ENCODE measurements around the gene AIP. TPM values are rescaled to one million over a fixed set of nuclear protein-coding genes. Genes with fewer than 3 reads are reported as not detected.

Gene AIP
- total RNA-seq, 4 donors from 2014 or later, result 39.9 to 75.9 (median 58.4) TPM

GRCh38 chr11:67538823-67539505, 56.1 kb downstream of the AIP start:
- no peaks in the 10 kb centered on the region for H3K36me3 ChIP-seq
- no peak for DNase-seq

GRCh38 chr11:67539550-67539949, 56.7 kb downstream of the AIP start:
- TF ChIP-seq POLR2A (IDR thresholded peaks at IDR 0.05) (no peak), CTCF (IDR thresholded peaks at IDR 0.05) (no peak)
- no peak for DNase-seq
- no peak overlapping the region for H3K4me3 ChIP-seq

More at GRCh38 chr11:67538823-67539505, 56.1 kb downstream of the AIP start:
- Histone ChIP-seq H3K27ac (no peak overlapping the region), H3K4me3 (no peak overlapping the region), H3K27me3 (no peaks in the 10 kb centered on the region), H3K9me3 (no peaks in the 10 kb centered on the region), H3K4me1 (no peaks in the 10 kb centered on the region)
- TF ChIP-seq POLR2A (IDR thresholded peaks at IDR 0.05) (no peak), CTCF (IDR thresholded peaks at IDR 0.05) (no peak)

More at GRCh38 chr11:67539550-67539949, 56.7 kb downstream of the AIP start:
- no peaks in the 10 kb centered on the region for H3K9me3 ChIP-seq
- H3K36me3 ChIP-seq, result no peaks in the 10 kb centered on the region
- peaks cover 0 to 2% (median 0%) of the 10 kb centered on the region in 4 donors for H3K4me1 ChIP-seq
- H3K27ac ChIP-seq, result no peak overlapping the region
- H3K27me3 ChIP-seq, result no peaks in the 10 kb centered on the region

Small RNA genes within 50 kb of the gene (small RNA-seq; reads per million reads assigned to genes)
- gene MIR6752, result 0 to 0.06 reads per million in 2 donors

Other genes starting within 250 kb of the AIP start
- gene GRK2, start 216.6 kb upstream of the AIP start, total RNA-seq, result 100 to 1,000 TPM; 103 to 276 (median 163) TPM
- 10 to 100 TPM; 25.4 to 97.4 (median 41.5) TPM for gene ANKRD13D, start 193.7 kb upstream of the AIP start, total RNA-seq
- gene SSH3, start 179.5 kb upstream of the AIP start, total RNA-seq, result 100 to 1,000 TPM in 2 of 4 donors, 10 to 100 TPM in 2; 55.9 to 128 (median 99.9) TPM
- 100 to 1,000 TPM in 3 of 4 donors, 10 to 100 TPM in 1; 74.3 to 329 (median 272) TPM for gene POLD4, start 129.5 kb upstream of the AIP start, total RNA-seq
- gene CLCF1, start 109.4 kb upstream of the AIP start, total RNA-seq, result 10 to 100 TPM in 2 of 4 donors, 1 to 10 TPM in 2; 1.2 to 14.9 (median 7.5) TPM
- gene RAD9A, start 91.0 kb upstream of the AIP start, total RNA-seq, result 10 to 100 TPM; 37.0 to 73.4 (median 61.6) TPM
- gene PPP1CA, start 81.2 kb upstream of the AIP start, total RNA-seq, result 100 to 1,000 TPM; 156 to 213 (median 177) TPM
- 10 to 100 TPM in 2 of 4 donors, 1 to 10 TPM in 2; 5.6 to 53.6 (median 9.3) TPM for gene TBC1D10C, start 78.9 kb upstream of the AIP start, total RNA-seq
- 1 to 10 TPM in 1 of 4 donors, under 1 TPM in 2, not detected in 1; 0.54 to 1.2 (median 0.83) TPM for gene CARNS1, start 67.3 kb upstream of the AIP start, total RNA-seq
- 10 to 100 TPM; 58.0 to 88.3 (median 63.5) TPM for gene RPS6KB2, start 54.5 kb upstream of the AIP start, total RNA-seq
- 10 to 100 TPM; 17.3 to 56.9 (median 21.7) TPM for gene PTPRCAP, start 45.3 kb upstream of the AIP start, total RNA-seq
- gene CORO1B, start 39.5 kb upstream of the AIP start, total RNA-seq, result 100 to 1,000 TPM in 3 of 4 donors, 10 to 100 TPM in 1; 68.5 to 161 (median 138) TPM
- not detected for gene GPR152, start 30.3 kb upstream of the AIP start, total RNA-seq
- gene CABP4, start 27.7 kb upstream of the AIP start, total RNA-seq, result 1 to 10 TPM in 1 of 4 donors, under 1 TPM in 2, not detected in 1; 0.85 to 3.3 (median 0.94) TPM
- gene TMEM134, start 13.8 kb upstream of the AIP start, total RNA-seq, result 100 to 1,000 TPM in 1 of 4 donors, 10 to 100 TPM in 3; 80.0 to 126 (median 86.1) TPM
- gene PITPNM1, start 22.3 kb downstream of the AIP start, total RNA-seq, result 100 to 1,000 TPM in 3 of 4 donors, 10 to 100 TPM in 1; 94.4 to 126 (median 109) TPM
- 10 to 100 TPM; 60.4 to 97.7 (median 77.2) TPM for gene CDK2AP2, start 25.1 kb downstream of the AIP start, total RNA-seq
- not detected for gene CABP2, start 40.4 kb downstream of the AIP start, total RNA-seq
- gene GSTP1, start 100.8 kb downstream of the AIP start, total RNA-seq, result 100 to 1,000 TPM; 237 to 451 (median 419) TPM
- gene NDUFV1, start 123.9 kb downstream of the AIP start, total RNA-seq, result 100 to 1,000 TPM; 297 to 532 (median 329) TPM
- 10 to 100 TPM in 3 of 4 donors, 1 to 10 TPM in 1; 5.0 to 64.1 (median 45.4) TPM for gene NUDT8, start 146.9 kb downstream of the AIP start, total RNA-seq
- gene TBX10, start 156.7 kb downstream of the AIP start, total RNA-seq, result 10 to 100 TPM in 3 of 4 donors, not detected in 1; 16.9 to 82.5 (median 64.1) TPM
- 100 to 1,000 TPM in 2 of 4 donors, 10 to 100 TPM in 2; 12.4 to 176 (median 105) TPM for gene ACY3, start 167.7 kb downstream of the AIP start, total RNA-seq
- not detected for gene ALDH3B2, start 191.6 kb downstream of the AIP start, total RNA-seq